ENCODE results near the gene IGSF9B. TPM values are rescaled to one million over a fixed set of nuclear protein-coding genes. Genes with fewer than 3 reads are reported as not detected.

IGSF9B gene
- total and polyA plus RNA-seq, 10 of the 15 experiments (the other 5 are each of a cell fraction or from before 2014, with no cell fraction given), result 0.03 to 3.7 (median 0.20) TPM; not detected in 2

GRCh38 chr11:133906746-133907145 is 50.0 kb downstream of the IGSF9B start:
- no peaks in the 10 kb centered on the region for H3K9me3 ChIP-seq (replicated peaks; ENCODE audit: control insufficient read depth, insufficient read depth, low read length)
- CTCF ChIA-PET, result no interaction called here
- intact Hi-C loops (cut with micrococcal nuclease; ENCODE audit: unreplicated experiment) (no loop called here), in situ Hi-C loops (cut with MboI) (no loop called here)
- ATAC-seq (no peak), DNase-seq (ENCODE audit: low read depth, low spot score) (no peak), FAIRE-seq (no peak)
- H3K4me3 ChIP-seq, result no peak overlapping the region
- no peaks in the 10 kb centered on the region for H4K20me1 ChIP-seq (ENCODE audit: control insufficient read depth, insufficient read depth)
- no peaks in the 10 kb centered on the region for H3K79me2 ChIP-seq (ENCODE audit: control insufficient read depth, insufficient read depth, low read length)
- H3K36me3 ChIP-seq (ENCODE audit: control insufficient read depth in 2 of 2, insufficient read depth in 2 of 2, low read length in 1 of 2), result no peaks in the 10 kb centered on the region
- POLR2A ChIA-PET, result no interaction called here
- peaks cover 3% of the 10 kb centered on the region; the same call in 1 of the 2 replicates for H3K4me1 ChIP-seq (ENCODE audit: control insufficient read depth, insufficient read depth, low read length)
- no peaks in the 10 kb centered on the region for H3K27me3 ChIP-seq (replicated peaks in 1 of 2; ENCODE audit: control insufficient read depth in 2 of 2, insufficient read depth in 2 of 2, low read length in 1 of 2)
- WGBS (ENCODE audit: insufficient coverage, insufficient replicate concordance, low lambda C conversion rate, missing lambda C conversion rate), result 49% methylated on average over 13 of the region's 13 CpGs
- no peak overlapping the region for H3K4me2 ChIP-seq (ENCODE audit: control insufficient read depth, insufficient read depth)
- H3K9ac ChIP-seq (ENCODE audit: control insufficient read depth, insufficient read depth, low read length), result no peak overlapping the region
- H3K27ac ChIP-seq (ENCODE audit: control insufficient read depth, insufficient read depth), result no peak overlapping the region
- SMC1A ChIA-PET (ENCODE audit: uncharacterized antibody, unreplicated experiment), result no interaction called here
- no peak overlapping the region for H2AFZ ChIP-seq (ENCODE audit: control insufficient read depth, low read depth, low read length)
- RAD21 ChIA-PET (ENCODE audit: unreplicated experiment), result no interaction called here
- BruUV-seq (replicated peaks), result no TSS peak
- TF ChIP-seq HCFC1 (IDR thresholded peaks at IDR 0.05; ENCODE audit: low read length) (no peak), EED (IDR thresholded peaks at IDR 0.05; ENCODE audit: low read depth) (no peak), E2F4 (IDR thresholded peaks at IDR 0.05; ENCODE audit: low read depth, low read length) (no peak), YY1 (IDR thresholded peaks at IDR 0.05; ENCODE audit: low read depth, low read length) (no peak), USF2 (IDR thresholded peaks at IDR 0.05; ENCODE audit: borderline replicate concordance, low read depth, low read length) (no peak), ATF2 (IDR thresholded peaks at IDR 0.05; ENCODE audit: low read length) (no peak), NFYB (IDR thresholded peaks at IDR 0.05; ENCODE audit: insufficient read depth, low read depth, low read length) (no peak), ZNF24 (IDR thresholded peaks at IDR 0.05) (no peak), NR2C2 (IDR thresholded peaks at IDR 0.05; ENCODE audit: borderline replicate concordance, control insufficient read depth, insufficient read length, low read depth) (no peak), SIX5 (IDR thresholded peaks at IDR 0.05; ENCODE audit: low read depth, low read length, severe bottlenecking) (no peak), NKRF (conservative IDR thresholded peaks at IDR 0.05) (no peak), ZBTB40 (IDR thresholded peaks at IDR 0.05; ENCODE audit: borderline replicate concordance) (no peak), MEF2B (IDR thresholded peaks at IDR 0.05; ENCODE audit: partially characterized antibody, poor library complexity, severe bottlenecking) (no peak)
